Stimulated activated CD8-positive, alpha-beta memory T cell treated with anti-CD3 and anti-CD28 coated beads, Interleukin-2, amount 100 ng/mL, for 48 hours (primary cell): ENCODE measurements around the gene CCDC134.

Source experiments
- DNase-seq, 2 donors: peaks; one replicate each; pipeline ENCODE4 v3.0.0-alpha.2; 2020; ENCODE audit warnings: low read depth in 2 of 2

Gene CCDC134

DNA sequence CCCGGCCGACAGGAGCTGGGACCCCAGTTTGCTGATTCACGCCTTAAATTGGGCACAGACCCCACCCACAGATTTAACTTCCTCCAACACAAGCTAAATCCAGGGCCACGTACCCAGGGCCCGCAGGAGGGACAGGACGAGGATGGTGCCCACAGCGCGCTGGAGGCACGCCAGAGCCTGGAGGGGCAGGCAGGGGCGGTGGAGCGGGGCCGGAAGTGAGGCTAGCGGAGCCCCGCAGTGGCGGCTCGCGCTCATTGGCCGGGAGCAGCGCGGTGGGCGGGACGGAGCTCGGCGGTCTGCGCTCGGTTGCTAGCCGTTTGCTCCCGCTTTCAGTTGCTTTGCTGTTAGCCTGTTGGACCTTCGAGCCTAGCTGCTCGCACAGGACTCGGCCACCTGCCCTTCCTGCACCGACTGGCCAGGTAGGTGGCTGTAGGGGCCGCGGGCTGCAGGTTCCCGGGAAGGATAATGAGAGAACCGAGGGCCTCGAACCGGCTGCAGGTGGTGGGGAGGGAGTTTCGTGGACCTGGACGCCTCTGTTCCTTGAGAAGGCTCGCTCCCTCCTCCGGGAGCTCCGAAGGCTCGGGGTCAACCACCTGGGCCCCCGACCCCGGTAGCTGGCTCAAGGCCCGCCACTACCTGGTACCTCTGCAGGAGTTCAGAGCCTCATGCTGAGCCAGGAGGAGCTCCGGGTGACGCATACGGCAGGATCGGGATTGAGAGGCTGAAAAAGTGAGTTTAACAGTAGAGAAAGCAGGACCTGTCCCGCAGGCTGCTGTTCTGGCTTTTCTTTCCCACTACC, at the start of gene CCDC134:
Gene CCDC134, plus strand, starts transcription at position 332 of the 799 bp plus-strand sequence. CDS start 8,212 bp downstream, outside the sequence.
- DNase-seq = peak; percentile 88 to 89

GRCh38 chr22:41752011-41752970, 48.2 kb upstream of the CCDC134 start:
- no peak for DNase-seq

- no peak for DNase-seq
Measured at GRCh38 chr22:41753984-41754383, 46.5 kb upstream of the CCDC134 start.

DNA sequence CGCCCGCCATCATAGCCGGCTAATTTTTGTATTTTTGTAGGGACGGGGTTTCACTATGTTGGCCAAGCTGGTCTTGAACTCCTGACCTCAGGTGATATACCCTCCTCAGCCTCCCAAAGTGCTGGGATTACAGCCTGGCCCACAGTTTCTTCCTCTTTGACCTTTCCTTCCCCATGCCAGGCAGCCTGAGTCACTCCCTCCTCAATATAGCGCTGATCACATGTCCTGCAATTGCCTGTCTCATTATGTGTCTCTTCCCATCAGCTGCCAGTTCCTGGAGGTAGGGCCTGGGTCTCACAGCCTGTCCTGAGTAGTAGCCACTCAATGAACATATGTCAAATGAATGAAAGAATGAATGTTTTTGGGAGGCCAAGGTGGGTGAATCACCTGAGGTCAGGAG, 43.0 kb upstream of the CCDC134 start:
- no peak for DNase-seq

DNA sequence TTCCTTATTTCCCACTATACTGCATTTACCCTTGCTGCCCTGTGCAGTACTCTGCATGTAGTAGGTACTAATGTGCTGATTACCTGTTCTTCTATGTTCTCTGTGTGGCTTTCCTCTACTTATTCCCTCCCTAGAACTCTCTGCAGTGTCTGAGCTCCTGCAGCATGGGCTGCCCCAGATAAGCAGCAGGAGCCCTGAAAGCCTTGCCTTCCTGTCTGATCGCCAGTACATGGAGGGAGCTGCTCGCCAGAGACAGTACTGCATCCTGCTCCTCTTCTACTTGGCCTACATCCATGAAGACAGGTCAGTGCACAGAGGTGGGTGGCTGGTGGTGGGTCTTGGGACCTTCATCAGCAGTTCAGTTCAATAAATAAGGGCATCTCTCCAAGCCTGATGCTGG, 42.2 kb upstream of the CCDC134 start:
- DNase-seq = no peak

DNA sequence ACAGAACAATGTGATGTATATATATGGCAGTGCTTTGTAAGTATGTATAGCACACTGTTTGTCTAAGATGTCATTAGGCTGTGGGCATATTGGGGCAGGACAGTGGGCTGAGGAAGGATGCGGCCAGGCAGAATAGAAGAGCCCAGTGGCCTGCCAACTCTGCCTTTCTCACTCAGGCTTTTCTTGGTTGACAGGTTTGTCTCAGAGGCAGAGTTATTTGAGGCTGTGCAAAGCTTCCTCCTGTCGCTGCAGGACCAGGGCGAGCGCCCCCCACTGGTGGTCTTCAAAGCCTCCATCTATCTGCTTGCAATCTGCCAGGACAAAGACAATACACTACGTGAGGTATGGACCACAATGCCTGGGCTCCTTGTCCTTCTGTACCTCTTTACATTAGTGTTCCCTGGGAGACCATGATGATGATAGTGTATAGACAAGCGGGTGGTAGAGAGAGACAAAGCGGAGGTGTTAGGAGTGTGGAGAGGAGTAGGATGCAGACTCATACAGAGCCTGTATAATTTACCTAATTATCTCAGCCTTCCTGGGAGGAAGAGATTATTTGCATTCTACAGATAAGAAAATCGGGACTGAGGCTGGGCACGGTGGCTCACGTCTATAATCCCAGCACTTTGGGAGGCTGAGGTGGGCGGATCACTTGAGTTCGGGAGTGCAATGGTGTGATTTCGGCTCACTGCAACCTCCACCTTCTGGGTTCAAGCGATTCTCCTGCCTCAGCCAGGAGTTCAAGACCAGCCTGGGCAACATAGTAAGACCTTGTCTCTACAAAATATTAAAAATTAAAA, 37.3 kb upstream of the CCDC134 start:
- no peak for DNase-seq

GRCh38 chr22:41766476-41766875, 34.0 kb upstream of the CCDC134 start:
- DNase-seq = no peak

- no peak for DNase-seq
Measured at GRCh38 chr22:41768430-41768829, 32.0 kb upstream of the CCDC134 start.

DNA sequence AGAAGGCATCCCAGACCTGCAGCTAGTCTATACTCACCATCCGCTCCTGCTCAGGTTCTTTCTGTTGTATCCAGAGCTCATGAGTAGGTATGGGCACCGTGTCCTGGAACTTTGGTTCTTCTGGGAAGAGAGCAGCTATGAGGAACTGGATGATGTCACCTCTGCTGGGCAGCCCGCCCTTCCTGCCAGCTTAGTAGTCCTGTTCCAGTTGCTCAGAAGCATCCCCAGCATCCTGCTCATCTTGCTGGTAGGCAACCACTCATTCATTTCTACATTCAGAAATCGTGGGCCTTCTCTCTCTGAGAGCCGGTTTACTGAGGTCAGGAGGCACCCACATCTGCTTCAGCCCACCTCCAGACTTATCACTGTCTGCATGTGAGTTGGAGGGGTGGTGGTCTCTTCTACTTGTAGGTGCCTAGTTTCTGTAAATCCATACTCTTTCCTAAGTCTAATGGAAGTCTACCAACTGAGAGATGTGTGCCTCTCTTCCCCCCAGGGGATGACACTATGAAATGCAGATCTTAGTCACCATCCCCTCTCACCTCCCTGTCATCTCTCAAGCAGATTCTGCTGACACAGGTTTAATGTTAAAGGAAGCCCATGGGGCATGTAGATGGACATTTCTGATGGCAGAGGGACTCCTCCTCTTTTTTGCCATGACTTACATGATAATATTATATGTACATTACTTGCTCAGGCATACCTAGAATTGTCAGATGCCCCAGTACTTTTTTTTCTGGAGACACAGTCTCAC, 29.6 kb upstream of the CCDC134 start:
- DNase-seq = no peak

GRCh38 chr22:41772198-41772597, 28.3 kb upstream of the CCDC134 start:
- no peak for DNase-seq

DNA sequence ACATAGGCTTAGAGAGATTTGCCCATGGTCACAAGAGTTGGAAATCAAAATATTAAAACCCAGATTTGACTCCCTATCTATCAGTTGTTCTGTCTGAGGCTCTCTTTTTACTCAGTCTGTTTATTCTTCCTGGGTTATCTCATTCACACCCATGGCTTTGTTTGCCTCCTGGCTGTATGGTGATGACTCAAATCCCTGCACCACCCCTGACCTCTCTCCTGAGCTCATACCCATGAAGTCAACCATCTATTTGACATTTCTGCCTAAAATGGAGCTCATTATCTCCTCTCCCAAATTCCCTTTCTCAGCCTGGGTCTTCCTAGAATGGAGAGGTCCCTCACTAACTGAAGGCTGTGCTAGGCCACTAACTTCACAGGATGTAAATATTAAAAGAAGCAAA, 27.8 kb upstream of the CCDC134 start:
- no peak for DNase-seq

DNA sequence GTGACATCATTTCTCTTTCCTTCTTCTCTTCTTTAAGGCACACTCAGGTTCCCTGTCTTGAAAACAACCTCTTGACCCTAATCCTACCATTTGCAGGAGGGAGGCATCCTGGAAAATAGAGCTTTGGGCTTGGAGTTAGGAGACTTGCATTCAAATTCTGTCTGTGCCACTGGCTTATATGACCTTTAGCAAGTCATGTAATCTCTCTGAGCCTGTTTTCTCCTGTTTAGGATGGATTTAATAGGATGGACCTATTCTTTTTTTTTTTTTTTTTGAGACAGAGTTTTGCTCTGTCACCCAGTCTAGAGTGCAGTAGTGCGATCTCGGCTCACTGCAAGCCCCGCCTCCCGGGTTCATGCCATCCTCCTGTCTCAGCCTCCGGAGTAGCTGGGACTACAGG, 25.1 kb upstream of the CCDC134 start:
- DNase-seq = no peak

GRCh38 chr22:41775976-41776375, 24.5 kb upstream of the CCDC134 start:
- no peak for DNase-seq

DNA sequence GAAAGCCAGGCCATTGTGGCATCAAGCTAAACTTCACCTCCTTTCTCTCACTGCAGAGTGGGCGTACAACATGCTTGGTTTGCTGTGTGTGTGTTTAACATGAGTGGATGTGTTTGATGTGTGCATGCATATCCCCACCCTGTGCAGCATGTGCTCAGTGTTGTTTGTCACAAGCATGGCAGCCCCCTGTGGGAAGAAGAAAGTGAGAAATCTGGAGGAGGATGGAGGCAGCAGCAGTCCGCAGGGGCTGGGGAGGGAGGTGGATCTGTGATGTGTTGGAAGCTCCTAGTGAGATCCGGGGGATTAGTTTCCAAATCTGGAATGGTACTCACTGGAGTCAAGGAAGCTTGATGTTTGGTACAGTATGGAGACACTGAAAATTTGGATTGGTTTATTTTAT, 24.1 kb upstream of the CCDC134 start:
- DNase-seq = no peak

- no peak for DNase-seq
Measured at GRCh38 chr22:41777749-41778425, 22.6 kb upstream of the CCDC134 start.

GRCh38 chr22:41779929-41780505, 20.5 kb upstream of the CCDC134 start:
- no peak for DNase-seq

DNA sequence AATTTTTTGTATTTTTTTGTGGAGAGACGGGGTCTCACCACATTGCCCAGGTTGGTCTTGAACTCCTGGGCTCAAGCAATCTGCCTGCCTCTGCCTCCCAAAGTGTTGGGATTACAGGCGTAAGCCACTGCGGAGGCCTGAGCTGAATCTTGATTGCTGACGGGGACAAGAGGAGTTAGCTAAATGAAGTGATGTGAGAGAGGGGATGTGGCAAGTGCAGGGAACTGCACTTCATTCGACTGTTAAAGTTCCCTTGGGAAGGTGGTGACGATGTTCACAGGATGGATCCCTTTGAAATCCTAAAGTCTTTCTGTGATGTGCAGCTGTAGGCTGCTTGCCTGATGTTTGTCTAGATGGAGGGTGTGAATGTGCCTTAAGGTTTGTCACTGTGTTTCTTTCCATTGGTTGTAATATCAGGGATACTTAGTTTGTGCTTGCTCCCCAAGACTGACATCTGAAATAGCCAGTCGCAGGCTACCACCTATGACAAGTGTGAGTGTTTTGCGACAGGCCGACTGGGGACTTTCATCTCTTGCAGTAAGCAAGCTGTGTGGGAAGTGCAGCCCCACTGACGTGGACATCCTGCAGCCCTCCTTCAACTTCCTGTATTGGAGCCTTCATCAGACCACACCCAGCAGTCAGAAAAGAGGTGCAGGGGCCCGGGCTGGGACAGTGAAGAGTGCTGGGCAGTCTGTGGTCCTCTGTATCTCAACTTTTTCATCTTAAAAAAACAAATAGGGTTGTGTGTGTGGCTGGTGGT, 19.6 kb upstream of the CCDC134 start:
- peak; percentile 73 to 79 for DNase-seq

- no peak for DNase-seq
Measured at GRCh38 chr22:41781507-41781906, 19.0 kb upstream of the CCDC134 start.

GRCh38 chr22:41782316-41782715, 18.2 kb upstream of the CCDC134 start:
- no peak for DNase-seq
